SK-N-DZ (cell line): ENCODE results near the gene CT45A9. TPM values are rescaled to one million over a fixed set of nuclear protein-coding genes. Genes with fewer than 3 reads are reported as not detected.
"Not testable (repeated sequence)": the region's sequence is repeated elsewhere in the genome, so short reads cannot be mapped to it uniquely, and the experiment has no call there.

Source experiments
- DNase-seq: peaks from one replicate; pipeline ENCODE4 v3.0.0-alpha.2; 2015; ENCODE audit warnings: low spot score
- polyA plus RNA-seq, 2 experiments: library from polyadenylated mRNA; depleted of rRNA; stranded (reverse); fragments of >200 nt; gene quantifications; 2 replicates each; pipeline ENCODE4 v1.2.3, GENCODE V29; 2014

The CT45A9 gene
- not detected in 2 replicates for polyA plus RNA-seq (2014; cell fraction: cytosol; rRNA removed)
- not detected in 2 replicates for polyA plus RNA-seq (2014; cell fraction: nucleus; rRNA removed)

- DNase-seq: not testable (repeated sequence)
Measured at GRCh38 chrX:135871712-135872111, at the start of gene CT45A9. Gene CT45A9, minus strand, starts transcription at chrX:135871812. Its CDS starts 3,751 bp downstream, at chrX:135868061.

GRCh38 chrX:135920516-135920915 lies 48.9 kb upstream of the CT45A9 start:
- not testable (repeated sequence) for DNase-seq

GRCh38 chrX:135914404-135914803 lies 42.8 kb upstream of the CT45A9 start:
- DNase-seq: no peak

GRCh38 chrX:135910251-135910650 lies 38.6 kb upstream of the CT45A9 start:
- no peak for DNase-seq

GRCh38 chrX:135893294-135893817 lies 21.7 kb upstream of the CT45A9 start, which contains the start of the genes CT45A10 and SAGE1:
Gene CT45A10, minus strand, starts transcription at chrX:135893444. Its CDS starts 8,100 bp downstream, at chrX:135885344.
Gene SAGE1, plus strand, starts transcription at chrX:135893716. Its CDS starts 2,527 bp downstream, at chrX:135896243.
- DNase-seq: no peak

GRCh38 chrX:135892781-135893180 lies 21.2 kb upstream of the CT45A9 start:
- DNase-seq: no peak

- no peak for DNase-seq
Measured at GRCh38 chrX:135890087-135890585, 18.5 kb upstream of the CT45A9 start.

- DNase-seq: not testable (repeated sequence)
Measured at GRCh38 chrX:135888976-135889375, 17.4 kb upstream of the CT45A9 start.

- not testable (repeated sequence) for DNase-seq
Measured at GRCh38 chrX:135888230-135888629, 16.6 kb upstream of the CT45A9 start.

- not testable (repeated sequence) for DNase-seq
Measured at GRCh38 chrX:135882741-135883140, 11.1 kb upstream of the CT45A9 start.

- not testable (repeated sequence) for DNase-seq
Measured at GRCh38 chrX:135854438-135854837, 17.2 kb downstream of the CT45A9 start, which contains the start of gene CT45A8. Gene CT45A8, minus strand, starts transcription at chrX:135854538. Its CDS starts 3,755 bp downstream, at chrX:135850783.

- not testable (repeated sequence) for DNase-seq
Measured at GRCh38 chrX:135837180-135837579, 34.4 kb downstream of the CT45A9 start, which contains the start of gene CT45A7. Gene CT45A7, minus strand, starts transcription at chrX:135837280. Its CDS starts 3,747 bp downstream, at chrX:135833533.

- not testable (repeated sequence) for DNase-seq
Measured at GRCh38 chrX:135819912-135820311, 51.7 kb downstream of the CT45A9 start, which contains the start of gene CT45A2. Gene CT45A2, minus strand, starts transcription at chrX:135820012. Its CDS starts 3,747 bp downstream, at chrX:135816265.
